ENCODE results near the gene TMEM79. TPM values are rescaled to one million over a fixed set of nuclear protein-coding genes. Genes with fewer than 3 reads are reported as not detected.

The TMEM79 gene
- total RNA-seq, 1 experiment from 2014 or later: 5.5 TPM

DNA sequence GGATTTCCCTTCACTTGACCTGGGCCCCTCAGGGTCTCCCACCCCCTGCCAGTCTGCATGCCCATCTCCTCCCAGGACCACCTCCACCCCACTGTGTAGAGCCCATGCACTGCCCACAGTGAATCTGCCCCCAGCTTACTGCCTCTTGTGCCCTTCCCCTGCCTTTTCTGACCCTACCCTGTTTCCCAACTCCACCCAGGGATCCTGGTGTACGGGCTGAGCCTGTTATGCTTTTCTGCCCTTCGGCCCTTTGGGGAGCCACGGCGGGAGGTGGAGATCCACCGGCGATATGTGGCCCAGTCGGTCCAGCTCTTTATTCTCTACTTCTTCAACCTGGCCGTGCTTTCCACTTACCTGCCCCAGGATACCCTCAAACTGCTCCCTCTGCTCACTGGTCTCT, 1.9 kb downstream of the TMEM79 start:
- TF ChIP-seq, protein P1, sequence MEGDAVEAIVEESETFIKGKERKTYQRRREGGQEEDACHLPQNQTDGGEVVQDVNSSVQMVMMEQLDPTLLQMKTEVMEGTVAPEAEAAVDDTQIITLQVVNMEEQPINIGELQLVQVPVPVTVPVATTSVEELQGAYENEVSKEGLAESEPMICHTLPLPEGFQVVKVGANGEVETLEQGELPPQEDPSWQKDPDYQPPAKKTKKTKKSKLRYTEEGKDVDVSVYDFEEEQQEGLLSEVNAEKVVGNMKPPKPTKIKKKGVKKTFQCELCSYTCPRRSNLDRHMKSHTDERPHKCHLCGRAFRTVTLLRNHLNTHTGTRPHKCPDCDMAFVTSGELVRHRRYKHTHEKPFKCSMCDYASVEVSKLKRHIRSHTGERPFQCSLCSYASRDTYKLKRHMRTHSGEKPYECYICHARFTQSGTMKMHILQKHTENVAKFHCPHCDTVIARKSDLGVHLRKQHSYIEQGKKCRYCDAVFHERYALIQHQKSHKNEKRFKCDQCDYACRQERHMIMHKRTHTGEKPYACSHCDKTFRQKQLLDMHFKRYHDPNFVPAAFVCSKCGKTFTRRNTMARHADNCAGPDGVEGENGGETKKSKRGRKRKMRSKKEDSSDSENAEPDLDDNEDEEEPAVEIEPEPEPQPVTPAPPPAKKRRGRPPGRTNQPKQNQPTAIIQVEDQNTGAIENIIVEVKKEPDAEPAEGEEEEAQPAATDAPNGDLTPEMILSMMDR (IDR thresholded peaks at IDR 0.05): no peak
- TF ChIP-seq, protein P2, sequence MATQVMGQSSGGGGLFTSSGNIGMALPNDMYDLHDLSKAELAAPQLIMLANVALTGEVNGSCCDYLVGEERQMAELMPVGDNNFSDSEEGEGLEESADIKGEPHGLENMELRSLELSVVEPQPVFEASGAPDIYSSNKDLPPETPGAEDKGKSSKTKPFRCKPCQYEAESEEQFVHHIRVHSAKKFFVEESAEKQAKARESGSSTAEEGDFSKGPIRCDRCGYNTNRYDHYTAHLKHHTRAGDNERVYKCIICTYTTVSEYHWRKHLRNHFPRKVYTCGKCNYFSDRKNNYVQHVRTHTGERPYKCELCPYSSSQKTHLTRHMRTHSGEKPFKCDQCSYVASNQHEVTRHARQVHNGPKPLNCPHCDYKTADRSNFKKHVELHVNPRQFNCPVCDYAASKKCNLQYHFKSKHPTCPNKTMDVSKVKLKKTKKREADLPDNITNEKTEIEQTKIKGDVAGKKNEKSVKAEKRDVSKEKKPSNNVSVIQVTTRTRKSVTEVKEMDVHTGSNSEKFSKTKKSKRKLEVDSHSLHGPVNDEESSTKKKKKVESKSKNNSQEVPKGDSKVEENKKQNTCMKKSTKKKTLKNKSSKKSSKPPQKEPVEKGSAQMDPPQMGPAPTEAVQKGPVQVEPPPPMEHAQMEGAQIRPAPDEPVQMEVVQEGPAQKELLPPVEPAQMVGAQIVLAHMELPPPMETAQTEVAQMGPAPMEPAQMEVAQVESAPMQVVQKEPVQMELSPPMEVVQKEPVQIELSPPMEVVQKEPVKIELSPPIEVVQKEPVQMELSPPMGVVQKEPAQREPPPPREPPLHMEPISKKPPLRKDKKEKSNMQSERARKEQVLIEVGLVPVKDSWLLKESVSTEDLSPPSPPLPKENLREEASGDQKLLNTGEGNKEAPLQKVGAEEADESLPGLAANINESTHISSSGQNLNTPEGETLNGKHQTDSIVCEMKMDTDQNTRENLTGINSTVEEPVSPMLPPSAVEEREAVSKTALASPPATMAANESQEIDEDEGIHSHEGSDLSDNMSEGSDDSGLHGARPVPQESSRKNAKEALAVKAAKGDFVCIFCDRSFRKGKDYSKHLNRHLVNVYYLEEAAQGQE (IDR thresholded peaks at IDR 0.05; ENCODE audit: insufficient read depth in 1 of 2, low read depth in 2 of 2, low read length in 1 of 2): no peak
- no peak for TF ChIP-seq POLR2AphosphoS5 (IDR thresholded peaks at IDR 0.05; ENCODE audit: low read depth, low read length)
- TF ChIP-seq SIN3A (IDR thresholded peaks at IDR 0.05; ENCODE audit: borderline replicate concordance, insufficient read depth, low read depth, low read length): no peak
- TF ChIP-seq TCF7L2 (IDR thresholded peaks at IDR 0.05; ENCODE audit: low read depth, low read length): no peak

DNA sequence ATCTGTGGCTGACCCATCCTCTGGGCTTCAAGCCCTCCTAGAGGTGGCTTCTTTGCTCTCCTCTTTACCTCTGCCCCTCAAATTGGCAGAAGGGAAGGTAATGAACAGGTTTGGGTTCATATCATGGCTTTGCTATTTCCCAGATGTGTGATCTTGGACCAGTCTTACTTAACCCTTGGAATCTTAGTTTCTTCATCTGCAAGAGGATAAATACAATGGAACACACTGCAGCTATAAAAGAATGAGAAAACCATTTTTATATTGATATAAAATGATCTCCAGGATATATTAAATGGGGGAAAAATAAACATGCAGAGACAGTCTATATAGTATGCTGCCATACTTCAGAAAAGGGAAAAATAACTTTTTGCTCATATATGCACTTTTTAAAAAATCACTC, 5.7 kb downstream of the TMEM79 start:
- intact Hi-C loops (cut with micrococcal nuclease; ENCODE audit: unreplicated experiment) (no loop called here), in situ Hi-C loops (cut with HindIII; ENCODE audit: low pct_unique_long_range_greater_than_20kb, low sequenced_read_pairs) (no loop called here)
- no peak for TF ChIP-seq POLR2AphosphoS5 (IDR thresholded peaks at IDR 0.05; ENCODE audit: low read depth, low read length)
- TF ChIP-seq, protein P2 (IDR thresholded peaks at IDR 0.05; ENCODE audit: insufficient read depth in 1 of 2, low read depth in 2 of 2, low read length in 1 of 2): no peak
- TF ChIP-seq, protein P1 (IDR thresholded peaks at IDR 0.05): no peak
- TF ChIP-seq SIN3A (IDR thresholded peaks at IDR 0.05; ENCODE audit: borderline replicate concordance, insufficient read depth, low read depth, low read length): no peak
- TF ChIP-seq TCF7L2 (IDR thresholded peaks at IDR 0.05; ENCODE audit: low read depth, low read length): no peak
- Histone ChIP-seq H3K9me3 (ENCODE audit: control insufficient read depth, insufficient read depth, low read depth, low read length) (no peaks in the 10 kb centered on the region), H3K27me3 (ENCODE audit: control insufficient read depth, insufficient read depth, low read length) (no peaks in the 10 kb centered on the region), H3K36me3 (ENCODE audit: control insufficient read depth, insufficient read depth, low read length) (no peaks in the 10 kb centered on the region), H3K4me1 (ENCODE audit: control insufficient read depth, insufficient read depth, low read length) (peaks cover 12% of the 10 kb centered on the region), H3K4me3 (ENCODE audit: low read depth in 2 of 2, low read length in 2 of 2) (no peak overlapping the region), H3K27ac (ENCODE audit: low read length) (no peak overlapping the region)
- TSS peak; percentile 34 for BruUV-seq (replicated peaks)
- no peak for DNase-seq (ENCODE audit: low read depth, low spot score)
- POLR2A ChIA-PET: no interaction called here
- no peak for ATAC-seq
- CTCF ChIA-PET: no interaction called here

More for the DNA sequence above, 1.9 kb downstream of the TMEM79 start:
- Histone ChIP-seq H3K27me3 (ENCODE audit: control insufficient read depth, insufficient read depth, low read length) (no peaks in the 10 kb centered on the region), H3K4me3 (ENCODE audit: low read depth in 2 of 2, low read length in 2 of 2) (no peak overlapping the region), H3K4me1 (ENCODE audit: control insufficient read depth, insufficient read depth, low read length) (peaks cover 9% of the 10 kb centered on the region), H3K9me3 (ENCODE audit: control insufficient read depth, insufficient read depth, low read depth, low read length) (no peaks in the 10 kb centered on the region), H3K36me3 (ENCODE audit: control insufficient read depth, insufficient read depth, low read length) (peaks cover 5% of the 10 kb centered on the region; the same call in 1 of the 2 replicates), H3K27ac (ENCODE audit: low read length) (no peak overlapping the region)
- intact Hi-C loops (cut with micrococcal nuclease; ENCODE audit: unreplicated experiment): no loop called here
- no TSS peak for BruUV-seq (replicated peaks)
- DNase-seq (ENCODE audit: low read depth, low spot score): no peak
- POLR2A ChIA-PET: no interaction called here
- in situ Hi-C loops (cut with HindIII; ENCODE audit: low pct_unique_long_range_greater_than_20kb, low sequenced_read_pairs): no loop called here
- ATAC-seq: no peak
- CTCF ChIA-PET: interaction anchor here (0.5 kb wide), 1 partner anchor 213 kb away, joined by 3 read pairs; no protein-coding TSS in a partner anchor

Measured in Panc1 (cell line).